Measurements from ENCODE around the gene DQX1. TPM values are rescaled to one million over a fixed set of nuclear protein-coding genes. Genes with fewer than 3 reads are reported as not detected.
"Not testable (repeated sequence)": the region's sequence is repeated elsewhere in the genome, so short reads cannot be mapped to it uniquely, and the experiment has no call there.

DQX1 gene
- total RNA-seq, 1 experiment from 2014 or later: 0.10 TPM

- Histone ChIP-seq H3K4me3 (ENCODE audit: insufficient read depth, low read depth, low read length) (peak overlapping the region; percentile 87), H3K27me3 (ENCODE audit: control insufficient read depth, insufficient read depth, low read length) (no peaks in the 10 kb centered on the region), H3K36me3 (replicated peaks; ENCODE audit: control insufficient read depth, insufficient read depth, low read length) (peaks cover 8% of the 10 kb centered on the region)
- DNase-seq: no peak
These were observed 54.5 kb downstream of the DQX1 start for GRCh38 chr2:74471332-74472065.

- not testable (repeated sequence) for H3K4me3 ChIP-seq (ENCODE audit: insufficient read depth, low read depth, low read length); H3K27me3 ChIP-seq (ENCODE audit: control insufficient read depth, insufficient read depth, low read length); H3K36me3 ChIP-seq (replicated peaks; ENCODE audit: control insufficient read depth, insufficient read depth, low read length); DNase-seq
These were observed 55.3 kb downstream of the DQX1 start for GRCh38 chr2:74470742-74471141.

Other genes with a start within 250 kb of the DQX1 start
- gene SLC4A5, start 182.8 kb downstream of the DQX1 start, total RNA-seq (2014; rRNA removed; shearing (Covaris generic)): 0.90 and 1.1 TPM in 2 replicates
- gene DCTN1, start 145.9 kb downstream of the DQX1 start, total RNA-seq (2014; rRNA removed; shearing (Covaris generic)): 100 and 105 TPM in 2 replicates
- gene C2orf81, start 104.6 kb downstream of the DQX1 start, total RNA-seq (2014; rRNA removed; shearing (Covaris generic)): 0.83 and 1.6 TPM in 2 replicates
- gene WDR54, start 104.5 kb downstream of the DQX1 start, total RNA-seq (2014; rRNA removed; shearing (Covaris generic)): 38.0 and 55.5 TPM in 2 replicates
- gene RTKN, start 84.3 kb downstream of the DQX1 start, total RNA-seq (2014; rRNA removed; shearing (Covaris generic)): 93.4 and 107 TPM in 2 replicates
- 9.6 and 11.3 TPM in 2 replicates for gene INO80B, start 71.1 kb downstream of the DQX1 start, total RNA-seq (2014; rRNA removed; shearing (Covaris generic))
- gene WBP1, start 67.8 kb downstream of the DQX1 start, total RNA-seq (2014; rRNA removed; shearing (Covaris generic)): 81.0 and 88.9 TPM in 2 replicates
- gene MOGS, start 60.8 kb downstream of the DQX1 start, total RNA-seq (2014; rRNA removed; shearing (Covaris generic)): 91.2 and 98.8 TPM in 2 replicates
- gene MRPL53, start 53.6 kb downstream of the DQX1 start, total RNA-seq (2014; rRNA removed; shearing (Covaris generic)): 25.9 and 34.1 TPM in 2 replicates
- gene CCDC142, start 43.2 kb downstream of the DQX1 start, total RNA-seq (2014; rRNA removed; shearing (Covaris generic)): 9.8 and 12.0 TPM in 2 replicates
- 20.4 and 22.5 TPM in 2 replicates for gene TTC31, start 43.1 kb downstream of the DQX1 start, total RNA-seq (2014; rRNA removed; shearing (Covaris generic))
- gene LBX2, start 26.6 kb downstream of the DQX1 start, total RNA-seq (2014; rRNA removed; shearing (Covaris generic)): 0.11 and 0.17 TPM in 2 replicates
- 12.4 and 15.1 TPM in 2 replicates for gene PCGF1, start 18.5 kb downstream of the DQX1 start, total RNA-seq (2014; rRNA removed; shearing (Covaris generic))
- not detected in 2 replicates for gene TLX2, start 11.8 kb downstream of the DQX1 start, total RNA-seq (2014; rRNA removed; shearing (Covaris generic))
- 99.5 and 105 TPM in 2 replicates for gene AUP1, start 3.5 kb upstream of the DQX1 start, total RNA-seq (2014; rRNA removed; shearing (Covaris generic))
- gene HTRA2, start 3.7 kb upstream of the DQX1 start, total RNA-seq (2014; rRNA removed; shearing (Covaris generic)): 27.0 and 39.6 TPM in 2 replicates
- gene LOXL3, start 27.7 kb upstream of the DQX1 start, total RNA-seq (2014; rRNA removed; shearing (Covaris generic)): 6.6 and 7.7 TPM in 2 replicates
- 4.9 and 6.9 TPM in 2 replicates for gene DOK1, start 28.5 kb upstream of the DQX1 start, total RNA-seq (2014; rRNA removed; shearing (Covaris generic))
- gene M1AP, start 122.1 kb upstream of the DQX1 start, total RNA-seq (2014; rRNA removed; shearing (Covaris generic)): 3.9 and 4.8 TPM in 2 replicates
- 1.1 and 1.3 TPM in 2 replicates for gene SEMA4F, start 128.0 kb upstream of the DQX1 start, total RNA-seq (2014; rRNA removed; shearing (Covaris generic))

All from H7 (cell line).